Peyer's patch (tissue), 4 donors: ENCODE results near the gene SPECC1L. TPM values are rescaled to one million over a fixed set of nuclear protein-coding genes. Genes with fewer than 3 reads are reported as not detected.
A peak's percentile ranks its signal among the peaks of the same experiment; 100 is the strongest.

Source experiments
- DNase-seq, 3 donors: peaks; one replicate each; pipeline ENCODE4 v3.0.0-alpha.2; 2017 to 2019
- H3K27ac ChIP-seq, 4 donors: fragments of 200-600 bp; sonication (generic); one replicate each; pipeline ENCODE4 v1.5.1; 2016 to 2019
- H3K27me3 ChIP-seq, 2 donors: fragments of 200-600 bp; sonication (generic); one replicate each; pipeline ENCODE4 v1.5.1; 2019
- H3K36me3 ChIP-seq, 3 donors: fragments of 200-600 bp; sonication (generic); one replicate each; pipeline ENCODE4 v1.5.1; 2016 to 2019
- H3K4me1 ChIP-seq, 4 donors: fragments of 200-600 bp; sonication (generic); one replicate each; pipeline ENCODE4 v1.5.1; 2016 to 2019
- H3K4me3 ChIP-seq, 4 donors: fragments of 200-600 bp; sonication (generic); 1 replicate in 3 of 4; 2 replicates in 1 of 4; pipeline ENCODE4 v1.5.1; 2016 to 2019; ENCODE audit warnings: mild to moderate bottlenecking in 1 of 4
- H3K9me3 ChIP-seq, 4 donors: fragments of 200-600 bp; sonication (generic); one replicate each; pipeline ENCODE4 v1.5.1; 2016 to 2019; ENCODE audit warnings: mild to moderate bottlenecking in 1 of 4
- POLR2A ChIP-seq, 2 donors: fragments of 450-650 bp; IDR thresholded peaks; one replicate each; pipeline ENCODE4 v1.5.1; 2017; ENCODE audit warnings: antibody characterized with exemption in 2 of 2, mild to moderate bottlenecking in 2 of 2, moderate library complexity in 2 of 2
- total RNA-seq, 4 donors: library from RNA; depleted of rRNA; stranded (reverse); fragments of >200 nt; gene quantifications; one replicate each; pipeline ENCODE4 v1.1.0, GENCODE V29; 2016
- TF ChIP-seq, protein P1 (sequence below), 6 experiments: fragments of 450-650 bp in 4 of 6; fragments of 200-600 bp in 2 of 6; sonication (generic) in 1 of 6; IDR thresholded peaks; one replicate each; pipeline ENCODE4 v1.5.1; 2017 to 2019; ENCODE audit warnings: antibody characterized with exemption in 6 of 6, mild to moderate bottlenecking in 3 of 6, moderate library complexity in 1 of 6

The SPECC1L gene
- total RNA-seq, 4 donors from 2014 or later = 24.2 to 147 (median 34.4) TPM

- no peak overlapping the region for H3K27ac ChIP-seq
These were observed 171.0 kb downstream of the SPECC1L start for GRCh38 chr22:24441406-24442351.

DNA sequence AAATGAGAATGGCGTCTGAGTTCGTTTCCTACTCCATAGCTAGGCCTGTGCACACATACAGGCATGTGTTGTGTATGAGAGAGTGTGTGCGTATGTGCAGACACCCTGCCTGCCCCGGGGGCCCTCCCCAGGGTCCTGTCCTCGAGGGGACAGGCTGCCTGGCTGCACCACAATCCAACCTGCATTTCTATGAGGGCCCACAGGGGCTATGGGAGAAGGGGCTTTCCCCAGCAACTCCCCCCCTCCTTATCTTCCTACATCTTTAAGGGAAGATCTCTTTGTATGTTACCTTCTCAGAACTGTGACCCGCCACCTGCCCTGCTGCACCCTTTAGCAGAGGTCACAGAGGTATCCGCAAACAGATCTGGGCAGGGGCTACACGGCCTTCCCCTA, 171.7 kb downstream of the SPECC1L start:
- H3K4me1 ChIP-seq = peaks cover 0 to 6% (median under 1%) of the 10 kb centered on the region in 4 donors
- no peak for DNase-seq
- no peaks in the 10 kb centered on the region for H3K9me3 ChIP-seq
- no peaks in the 10 kb centered on the region for H3K27me3 ChIP-seq
- H3K27ac ChIP-seq = no peak overlapping the region
- TF ChIP-seq POLR2A (IDR thresholded peaks at IDR 0.05) = no peak
- TF ChIP-seq, protein P1, sequence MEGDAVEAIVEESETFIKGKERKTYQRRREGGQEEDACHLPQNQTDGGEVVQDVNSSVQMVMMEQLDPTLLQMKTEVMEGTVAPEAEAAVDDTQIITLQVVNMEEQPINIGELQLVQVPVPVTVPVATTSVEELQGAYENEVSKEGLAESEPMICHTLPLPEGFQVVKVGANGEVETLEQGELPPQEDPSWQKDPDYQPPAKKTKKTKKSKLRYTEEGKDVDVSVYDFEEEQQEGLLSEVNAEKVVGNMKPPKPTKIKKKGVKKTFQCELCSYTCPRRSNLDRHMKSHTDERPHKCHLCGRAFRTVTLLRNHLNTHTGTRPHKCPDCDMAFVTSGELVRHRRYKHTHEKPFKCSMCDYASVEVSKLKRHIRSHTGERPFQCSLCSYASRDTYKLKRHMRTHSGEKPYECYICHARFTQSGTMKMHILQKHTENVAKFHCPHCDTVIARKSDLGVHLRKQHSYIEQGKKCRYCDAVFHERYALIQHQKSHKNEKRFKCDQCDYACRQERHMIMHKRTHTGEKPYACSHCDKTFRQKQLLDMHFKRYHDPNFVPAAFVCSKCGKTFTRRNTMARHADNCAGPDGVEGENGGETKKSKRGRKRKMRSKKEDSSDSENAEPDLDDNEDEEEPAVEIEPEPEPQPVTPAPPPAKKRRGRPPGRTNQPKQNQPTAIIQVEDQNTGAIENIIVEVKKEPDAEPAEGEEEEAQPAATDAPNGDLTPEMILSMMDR (IDR thresholded peaks at IDR 0.05) = no peak
- H3K36me3 ChIP-seq = peaks cover 0 to 4% (median 0%) of the 10 kb centered on the region in 3 donors
- H3K4me3 ChIP-seq = no peak overlapping the region

More at GRCh38 chr22:24441406-24442351, 171.0 kb downstream of the SPECC1L start:
- DNase-seq = no peak
- Histone ChIP-seq H3K4me3 (no peak overlapping the region), H3K4me1 (peaks cover 0 to 10% (median 3%) of the 10 kb centered on the region in 4 donors), H3K9me3 (no peaks in the 10 kb centered on the region), H3K36me3 (peaks cover 0 to 4% (median 0%) of the 10 kb centered on the region in 3 donors), H3K27me3 (no peaks in the 10 kb centered on the region)
- TF ChIP-seq POLR2A (IDR thresholded peaks at IDR 0.05) = no peak
- TF ChIP-seq, protein P1 (IDR thresholded peaks at IDR 0.05) = no peak

GRCh38 chr22:24443668-24444067, 173.0 kb downstream of the SPECC1L start:
- Histone ChIP-seq H3K27ac (no peak overlapping the region), H3K9me3 (no peaks in the 10 kb centered on the region), H3K4me3 (no peak overlapping the region), H3K27me3 (no peaks in the 10 kb centered on the region), H3K4me1 (no peaks in the 10 kb centered on the region), H3K36me3 (peaks cover 0 to 4% (median 0%) of the 10 kb centered on the region in 3 donors)
- no peak for DNase-seq
- no peak for TF ChIP-seq POLR2A (IDR thresholded peaks at IDR 0.05)
- TF ChIP-seq, protein P1 (IDR thresholded peaks at IDR 0.05) = no peak

DNA sequence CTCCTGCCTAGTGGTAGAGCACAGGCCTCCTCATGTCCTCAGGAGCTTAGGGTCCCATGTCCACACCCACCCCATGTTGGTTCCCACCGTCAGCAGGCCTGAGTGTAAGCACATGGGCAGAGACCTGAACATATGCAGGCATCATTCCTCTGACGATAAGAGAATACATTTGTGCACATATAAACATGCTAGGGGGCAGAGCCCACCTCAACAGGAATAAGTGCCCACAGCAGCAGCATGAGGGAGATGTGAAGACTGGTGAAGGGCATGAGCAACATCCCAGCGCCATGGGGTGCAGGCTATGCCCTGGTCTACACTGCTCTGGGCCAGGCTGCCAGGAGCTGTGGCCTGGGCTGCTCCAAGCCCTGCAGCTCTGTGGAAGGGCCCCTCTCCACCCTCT, 173.6 kb downstream of the SPECC1L start:
- Histone ChIP-seq H3K9me3 (no peaks in the 10 kb centered on the region), H3K4me3 (no peak overlapping the region), H3K27ac (no peak overlapping the region), H3K36me3 (peaks cover 0 to 4% (median 0%) of the 10 kb centered on the region in 3 donors), H3K4me1 (no peaks in the 10 kb centered on the region), H3K27me3 (no peaks in the 10 kb centered on the region)
- DNase-seq = peak in 1 of 3 donors; percentile 32
- TF ChIP-seq, protein P1 (IDR thresholded peaks at IDR 0.05) = no peak
- TF ChIP-seq POLR2A (IDR thresholded peaks at IDR 0.05) = no peak

DNA sequence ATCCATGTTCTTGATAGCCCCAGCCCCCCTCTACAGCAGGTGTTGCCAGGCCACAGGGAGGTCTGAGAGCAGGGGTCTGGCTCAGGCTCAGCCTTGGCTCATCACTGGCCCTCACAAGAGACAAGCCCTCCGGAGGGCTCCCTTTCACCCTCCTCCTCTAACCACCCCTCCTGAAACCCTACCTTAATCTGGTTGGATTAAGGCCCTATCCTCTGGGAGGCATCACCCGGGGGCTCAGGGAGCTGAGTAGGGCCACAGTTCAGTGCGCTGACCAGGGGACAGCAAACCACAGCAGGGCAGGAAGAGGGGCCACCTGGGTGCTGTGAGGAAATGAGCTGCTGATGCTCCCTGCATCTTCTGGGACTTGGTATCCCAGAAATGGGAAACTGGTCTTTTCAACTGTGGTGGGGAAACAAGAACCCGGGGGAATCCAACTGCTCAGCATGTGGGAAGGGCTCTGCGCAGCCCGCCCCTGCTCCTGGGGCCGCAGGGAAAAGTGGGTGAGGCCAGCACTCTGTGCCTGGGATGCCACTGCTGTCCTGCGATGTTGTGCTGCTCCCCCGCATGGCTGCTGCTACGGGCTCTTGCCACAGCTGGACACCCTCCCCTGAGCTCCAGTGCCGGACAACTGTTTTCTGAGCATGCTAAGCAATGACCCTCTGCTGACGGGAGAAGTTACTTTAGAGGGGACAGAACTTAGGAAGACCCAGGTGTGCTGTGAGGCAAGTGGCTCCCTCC, 174.3 kb downstream of the SPECC1L start:
- Histone ChIP-seq H3K36me3 (peaks cover 0 to 4% (median 0%) of the 10 kb centered on the region in 3 donors), H3K4me1 (no peaks in the 10 kb centered on the region), H3K27ac (no peak overlapping the region), H3K4me3 (no peak overlapping the region), H3K27me3 (no peaks in the 10 kb centered on the region), H3K9me3 (no peaks in the 10 kb centered on the region)
- DNase-seq = no peak
- TF ChIP-seq POLR2A (IDR thresholded peaks at IDR 0.05) = no peak
- TF ChIP-seq, protein P1 (IDR thresholded peaks at IDR 0.05) = no peak
